Loucy (cell line): Measurements from ENCODE around the gene ZNF586.
"Not testable (repeated sequence)": the region's sequence is repeated elsewhere in the genome, so short reads cannot be mapped to it uniquely, and the experiment has no call there.

Experiments used
- H2AFZ ChIP-seq: fragments of 200-600 bp; sonication (generic); 2 replicates; pipeline ENCODE4 v1.6.0; 2016; ENCODE audit warnings: antibody characterized with exemption, mild to moderate bottlenecking, low read length, moderate library complexity
- H3F3A ChIP-seq: fragments of 200-600 bp; 2 replicates; pipeline ENCODE4 v1.6.0; 2016; ENCODE audit warnings: antibody characterized with exemption, low read depth, mild to moderate bottlenecking
- H3K27me3 ChIP-seq: fragments of 200-600 bp; sonication (generic); 2 replicates; pipeline ENCODE4 v1.6.1; 2014; ENCODE audit warnings: low read length, mild to moderate bottlenecking; ENCODE audit not compliant: insufficient read depth, poor library complexity, severe bottlenecking
- H3K36me3 ChIP-seq: fragments of 200-600 bp; sonication (generic); 2 replicates; pipeline ENCODE4 v1.6.1; 2016; ENCODE audit warnings: low read length; ENCODE audit not compliant: insufficient read depth
- H3K4me1 ChIP-seq: fragments of 200-600 bp; sonication (generic); 2 replicates; pipeline ENCODE4 v1.5.1; 2014; ENCODE audit warnings: low read length, mild to moderate bottlenecking; ENCODE audit not compliant: insufficient read depth, poor library complexity, severe bottlenecking
- H3K4me2 ChIP-seq: fragments of 200-600 bp; sonication (generic); 2 replicates; pipeline ENCODE4 v1.6.0; 2014; ENCODE audit warnings: antibody characterized with exemption, low read length, low read depth, mild to moderate bottlenecking; ENCODE audit not compliant: poor library complexity, severe bottlenecking
- H3K4me3 ChIP-seq: fragments of 200-600 bp; sonication (generic); 2 replicates; pipeline ENCODE4 v1.5.1; 2014; ENCODE audit warnings: low read length, mild to moderate bottlenecking, mixed read lengths; ENCODE audit not compliant: poor library complexity, severe bottlenecking
- H3K79me2 ChIP-seq: fragments of 200-600 bp; sonication (generic); 2 replicates; pipeline ENCODE4 v1.6.1; 2014; ENCODE audit warnings: low read length; ENCODE audit not compliant: insufficient read depth
- H3K9ac ChIP-seq: fragments of 200-600 bp; sonication (generic); 2 replicates; pipeline ENCODE4 v1.6.0; 2014; ENCODE audit warnings: mild to moderate bottlenecking, low read depth, low read length, moderate library complexity; ENCODE audit not compliant: poor library complexity, severe bottlenecking
- H3K9me2 ChIP-seq: fragments of 200-600 bp; sonication (generic); replicated peaks from 2 replicates; pipeline ENCODE4 v1.6.1; 2016; ENCODE audit warnings: low read depth, low read length, mixed read lengths
- H3K9me3 ChIP-seq: fragments of 200-600 bp; sonication (generic); 2 replicates; pipeline ENCODE4 v1.6.1; 2014; ENCODE audit warnings: mild to moderate bottlenecking, antibody characterized with exemption, low read length, low read depth; ENCODE audit not compliant: insufficient read depth
- H4K20me1 ChIP-seq: fragments of 200-600 bp; sonication (generic); 2 replicates; pipeline ENCODE4 v1.6.0; 2014; ENCODE audit warnings: antibody characterized with exemption, low read length, mild to moderate bottlenecking; ENCODE audit not compliant: insufficient read depth, poor library complexity, severe bottlenecking
- CTCF ChIP-seq: fragments of 200-600 bp; sonication (generic); conservative IDR thresholded peaks from 2 replicates; pipeline ENCODE4 v1.5.1; 2014; ENCODE audit warnings: mild to moderate bottlenecking, antibody characterized with exemption, low read length
- EZH2phosphoT487 ChIP-seq: fragments of 200-600 bp; IDR thresholded peaks from 2 replicates; pipeline ENCODE4 v1.6.1; 2018; ENCODE audit warnings: antibody characterized with exemption, mild to moderate bottlenecking, moderate library complexity, borderline replicate concordance

ZNF586 gene

GRCh38 chr19:57820599-57820998 lies 51.1 kb downstream of the ZNF586 start:
- TF ChIP-seq EZH2phosphoT487 (no peak), CTCF (no peak)
- Histone ChIP-seq H3K9me3 (no peaks in the 10 kb centered on the region), H3K27me3 (no peaks in the 10 kb centered on the region), H3K79me2 (peaks cover 50% of the 10 kb centered on the region), H3K4me1 (peaks cover 21% of the 10 kb centered on the region), H3K4me3 (peak overlapping the region; percentile 87), H3K36me3 (no peaks in the 10 kb centered on the region), H3F3A (no peaks in the 10 kb centered on the region), H3K9ac (peak overlapping the region; percentile 89), H4K20me1 (peaks cover 4% of the 10 kb centered on the region), H3K4me2 (peak overlapping the region; percentile 94), H3K9me2 (no peaks in the 10 kb centered on the region), H2AFZ (no peak overlapping the region)

GRCh38 chr19:57821095-57821494 lies 51.6 kb downstream of the ZNF586 start:
- H4K20me1 ChIP-seq, H3K9me2 ChIP-seq, H3F3A ChIP-seq, H3K9me3 ChIP-seq, H2AFZ ChIP-seq, H3K27me3 ChIP-seq, H3K36me3 ChIP-seq: not testable (repeated sequence)
- Histone ChIP-seq H3K4me1 (peaks cover 21% of the 10 kb centered on the region), H3K79me2 (peaks cover 55% of the 10 kb centered on the region), H3K4me2 (peak overlapping the region; percentile 94), H3K9ac (peak overlapping the region; percentile 89), H3K4me3 (peak overlapping the region; percentile 87)

GRCh38 chr19:57821501-57821900 lies 52.0 kb downstream of the ZNF586 start:
- H4K20me1 ChIP-seq, H3K27me3 ChIP-seq, H3K36me3 ChIP-seq, H3K9me3 ChIP-seq, H3K9me2 ChIP-seq, H3K4me3 ChIP-seq, H3K9ac ChIP-seq, H3F3A ChIP-seq, H2AFZ ChIP-seq: not testable (repeated sequence)
- peaks cover 55% of the 10 kb centered on the region for H3K79me2 ChIP-seq
- H3K4me2 ChIP-seq, result peak overlapping the region; percentile 94
- H3K4me1 ChIP-seq, result peaks cover 21% of the 10 kb centered on the region

- H3K79me2 ChIP-seq, result peaks cover 55% of the 10 kb centered on the region
- H2AFZ ChIP-seq, H4K20me1 ChIP-seq: not testable (repeated sequence)
Observed at GRCh38 chr19:57823155-57823554, 53.7 kb downstream of the ZNF586 start.

GRCh38 chr19:57823608-57824007 lies 54.1 kb downstream of the ZNF586 start:
- H4K20me1 ChIP-seq, H3K27me3 ChIP-seq, H3F3A ChIP-seq, H3K4me3 ChIP-seq, H3K9me3 ChIP-seq, H3K36me3 ChIP-seq, H2AFZ ChIP-seq, H3K9me2 ChIP-seq, H3K9ac ChIP-seq: not testable (repeated sequence)
- peaks cover 55% of the 10 kb centered on the region for H3K79me2 ChIP-seq
- H3K4me1 ChIP-seq, result peaks cover 21% of the 10 kb centered on the region
- H3K4me2 ChIP-seq, result peak overlapping the region; percentile 48

More at GRCh38 chr19:57823155-57823554, 53.7 kb downstream of the ZNF586 start:
- Histone ChIP-seq H3K4me1 (peaks cover 21% of the 10 kb centered on the region), H3K4me2 (peak overlapping the region; percentile 48)
- H3K36me3 ChIP-seq, H3K27me3 ChIP-seq, H3K9me3 ChIP-seq, H3K4me3 ChIP-seq, H3F3A ChIP-seq, H3K9ac ChIP-seq, H3K9me2 ChIP-seq: not testable (repeated sequence)
